GM12873 (cell line): Measurements from ENCODE around the gene GINS1.

ENCODE experiments used
- TF ChIP-seq, protein P1 (sequence below): IDR thresholded peaks from 2 replicates; pipeline ENCODE4 v1.5.1; 2012; ENCODE audit warnings: low read depth, mild to moderate bottlenecking, moderate library complexity, low read length, control low read depth; ENCODE audit not compliant: insufficient read depth; ENCODE audit errors: missing control alignments

The GINS1 gene

DNA sequence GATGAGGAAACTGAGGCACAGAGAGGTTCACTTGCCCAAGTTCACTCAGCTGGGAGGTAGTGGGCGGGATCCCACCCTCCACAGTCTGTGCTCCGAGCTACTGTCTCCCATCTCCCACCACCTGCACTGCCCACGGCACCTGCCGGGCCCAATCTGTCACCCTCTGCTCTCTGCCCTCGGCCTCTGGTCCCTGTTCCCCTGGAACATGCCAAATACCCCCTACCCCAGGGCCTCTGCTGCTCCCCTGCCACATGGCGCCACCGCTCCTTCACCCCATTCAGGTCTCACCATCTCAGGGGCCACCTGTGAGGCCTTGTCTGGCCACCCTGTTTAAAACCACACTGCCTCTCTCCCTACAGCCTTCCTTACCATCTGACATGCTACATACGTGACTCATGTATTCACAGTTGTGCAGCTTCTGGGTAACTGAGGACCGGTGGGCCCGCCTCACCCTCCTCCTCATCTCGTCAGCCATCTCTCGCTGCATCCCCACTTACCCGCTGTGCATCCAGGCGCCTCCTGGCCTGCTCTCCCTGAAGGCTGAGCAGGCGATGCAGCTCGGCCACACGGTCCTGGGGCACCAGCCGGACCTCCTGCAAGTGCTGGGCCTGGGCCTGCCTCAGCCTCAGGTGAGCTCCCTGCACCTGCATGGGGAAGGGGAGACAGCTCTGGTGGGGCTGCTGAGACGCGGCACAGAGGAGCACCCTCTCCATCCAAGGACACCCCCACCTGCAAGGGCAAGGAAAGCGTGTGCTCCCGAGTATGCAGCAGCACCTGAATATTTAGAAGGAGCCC, 50.6 kb downstream of the GINS1 start:
- TF ChIP-seq, protein P1, sequence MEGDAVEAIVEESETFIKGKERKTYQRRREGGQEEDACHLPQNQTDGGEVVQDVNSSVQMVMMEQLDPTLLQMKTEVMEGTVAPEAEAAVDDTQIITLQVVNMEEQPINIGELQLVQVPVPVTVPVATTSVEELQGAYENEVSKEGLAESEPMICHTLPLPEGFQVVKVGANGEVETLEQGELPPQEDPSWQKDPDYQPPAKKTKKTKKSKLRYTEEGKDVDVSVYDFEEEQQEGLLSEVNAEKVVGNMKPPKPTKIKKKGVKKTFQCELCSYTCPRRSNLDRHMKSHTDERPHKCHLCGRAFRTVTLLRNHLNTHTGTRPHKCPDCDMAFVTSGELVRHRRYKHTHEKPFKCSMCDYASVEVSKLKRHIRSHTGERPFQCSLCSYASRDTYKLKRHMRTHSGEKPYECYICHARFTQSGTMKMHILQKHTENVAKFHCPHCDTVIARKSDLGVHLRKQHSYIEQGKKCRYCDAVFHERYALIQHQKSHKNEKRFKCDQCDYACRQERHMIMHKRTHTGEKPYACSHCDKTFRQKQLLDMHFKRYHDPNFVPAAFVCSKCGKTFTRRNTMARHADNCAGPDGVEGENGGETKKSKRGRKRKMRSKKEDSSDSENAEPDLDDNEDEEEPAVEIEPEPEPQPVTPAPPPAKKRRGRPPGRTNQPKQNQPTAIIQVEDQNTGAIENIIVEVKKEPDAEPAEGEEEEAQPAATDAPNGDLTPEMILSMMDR, result no peak

- TF ChIP-seq, protein P1, result no peak
Observed at GRCh38 chr20:25459111-25459830, 51.8 kb downstream of the GINS1 start.

DNA sequence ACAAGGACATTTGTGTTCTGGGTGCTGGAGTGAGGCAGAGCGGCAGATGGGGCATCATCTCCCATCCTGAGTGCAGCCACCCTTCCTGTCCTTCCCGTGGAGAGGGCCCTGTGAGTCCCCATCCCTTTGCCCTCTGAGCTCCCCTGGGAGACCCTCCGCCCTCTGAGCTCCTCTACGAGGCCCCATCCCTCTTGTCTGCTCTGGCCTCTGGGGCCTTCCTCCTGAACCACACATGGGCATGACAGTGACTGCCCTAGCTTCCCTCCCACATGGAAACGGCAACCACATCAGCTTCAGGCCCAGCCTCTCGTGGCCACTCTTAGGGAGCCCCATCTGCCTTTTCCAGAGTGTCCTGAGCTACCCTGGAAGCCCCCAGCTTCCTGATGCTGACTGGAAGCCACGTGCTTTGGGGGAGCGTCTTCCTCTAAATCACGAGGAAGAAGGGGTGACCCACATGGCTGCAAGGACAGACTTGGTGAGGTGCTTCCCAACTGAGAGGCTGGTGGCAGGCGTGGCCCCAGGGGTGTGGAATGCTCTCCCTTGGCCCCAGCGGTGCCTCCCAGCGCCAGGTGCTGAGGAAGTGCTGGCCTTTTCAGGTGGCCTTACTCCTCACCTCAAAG, 52.6 kb downstream of the GINS1 start:
- TF ChIP-seq, protein P1, result no peak

DNA sequence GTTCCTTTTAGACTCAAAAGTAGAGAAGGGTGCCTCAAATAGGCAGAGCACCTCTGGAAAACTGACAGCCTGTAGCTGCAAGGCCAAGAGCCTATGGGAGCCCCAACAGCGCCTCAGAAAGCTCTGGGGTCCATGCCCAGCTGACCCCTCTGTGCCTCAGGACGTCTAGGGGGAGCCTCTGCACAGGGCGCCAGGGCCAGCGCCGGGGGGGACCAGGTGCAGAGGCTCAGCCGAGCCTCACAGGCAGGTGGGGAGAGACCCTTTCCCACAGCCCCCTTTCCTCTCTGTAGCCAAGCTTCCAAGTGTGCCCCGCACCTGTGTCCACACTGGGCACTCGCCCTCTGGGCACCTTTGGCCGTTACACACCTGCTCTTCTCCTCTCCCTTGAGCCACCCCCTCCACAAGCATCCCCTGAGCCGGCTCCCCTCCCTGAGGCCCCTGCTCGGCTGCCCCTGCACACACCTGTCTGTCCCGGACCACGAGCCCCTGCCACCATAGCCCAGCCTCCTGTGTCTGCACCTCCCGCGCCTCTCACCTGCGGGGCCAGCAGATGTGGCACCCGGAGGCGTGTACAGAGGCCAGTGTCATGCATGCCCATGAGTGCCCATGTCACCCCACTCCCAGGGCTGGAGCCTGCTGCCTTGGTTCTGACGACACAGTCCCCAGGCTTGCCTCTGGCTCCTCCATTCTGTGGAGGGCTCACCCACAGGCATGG, 53.2 kb downstream of the GINS1 start:
- TF ChIP-seq, protein P1, result no peak

- TF ChIP-seq, protein P1, result no peak
Observed at GRCh38 chr20:25461281-25461650, 53.8 kb downstream of the GINS1 start.

- TF ChIP-seq, protein P1, result no peak
Observed at GRCh38 chr20:25461786-25462545, 54.5 kb downstream of the GINS1 start.
